K562 treated with DMSO at 1 percent for 24 hours (cell line): ENCODE measurements around the gene METTL25B. TPM values are rescaled to one million over a fixed set of nuclear protein-coding genes. Genes with fewer than 3 reads are reported as not detected.

Experiments used
- total RNA-seq: library from RNA; unstranded; fragments of 300-600 nt; gene quantifications from 2 replicates; pipeline ENCODE4 v1.2.3, GENCODE V29; 2022; ENCODE audit warnings: low read depth; ENCODE audit not compliant: insufficient read depth

METTL25B gene
- total RNA-seq = 72.0 and 76.3 TPM in 2 replicates

GRCh38 chr1:156727926-156728598, at the start of gene METTL25B:
Gene METTL25B, plus strand, starts transcription at chr1:156728469. Its CDS starts 636 bp downstream, at chr1:156729105.

GRCh38 chr1:156705321-156705917, 22.9 kb upstream of the METTL25B start, which contains the start of gene CRABP2:
Gene CRABP2, minus strand, starts transcription at chr1:156705583. Its CDS starts 137 bp downstream, at chr1:156705446.

GRCh38 chr1:156728599-156729462, 562 bp downstream of the METTL25B start, which contains the start of gene ISG20L2:
Gene ISG20L2, minus strand, starts transcription at chr1:156728766. Its CDS starts 1,114 bp downstream, at chr1:156727652.

GRCh38 chr1:156740741-156741480, 12.6 kb downstream of the METTL25B start, which contains the start of gene MRPL24:
Gene MRPL24, minus strand, starts transcription at chr1:156741088. Its CDS starts 2,384 bp downstream, at chr1:156738704.

GRCh38 chr1:156751451-156751756, 23.1 kb downstream of the METTL25B start, which contains the start of gene HDGF:
Gene HDGF, minus strand, starts transcription at chr1:156751675. Its CDS starts 246 bp downstream, at chr1:156751429.

GRCh38 chr1:156767101-156767878, 39.0 kb downstream of the METTL25B start, which contains the start of gene PRCC:
Gene PRCC, plus strand, starts transcription at chr1:156767535. Its CDS starts 237 bp downstream, at chr1:156767772.

Other genes with a start within 250 kb of the METTL25B start
- gene MEF2D, start 227.7 kb upstream of the METTL25B start, total RNA-seq = 12.9 and 13.0 TPM in 2 replicates
- gene IQGAP3, start 155.9 kb upstream of the METTL25B start, total RNA-seq = 25.8 and 26.3 TPM in 2 replicates
- not detected in 2 replicates for gene TTC24, start 148.7 kb upstream of the METTL25B start, total RNA-seq
- gene NAXE, start 136.7 kb upstream of the METTL25B start, total RNA-seq = 150 and 152 TPM in 2 replicates
- 14.5 and 15.0 TPM in 2 replicates for gene GPATCH4, start 127.0 kb upstream of the METTL25B start, total RNA-seq
- gene HAPLN2, start 109.1 kb upstream of the METTL25B start, total RNA-seq = 5.1 and 5.2 TPM in 2 replicates
- gene BCAN, start 86.4 kb upstream of the METTL25B start, total RNA-seq = 0.31 and 0.39 TPM in 2 replicates
- gene NES, start 51.1 kb upstream of the METTL25B start, total RNA-seq = 6.8 and 7.7 TPM in 2 replicates
- gene CRABP2, start 22.9 kb upstream of the METTL25B start, total RNA-seq = 2.5 and 4.2 TPM in 2 replicates
- gene ISG20L2, start 297 bp downstream of the METTL25B start, total RNA-seq = 35.3 and 37.3 TPM in 2 replicates
- 21.1 and 32.9 TPM in 2 replicates for gene MRPL24, start 12.6 kb downstream of the METTL25B start, total RNA-seq
- gene HDGF, start 23.2 kb downstream of the METTL25B start, total RNA-seq = 155 and 157 TPM in 2 replicates
- gene PRCC, start 39.1 kb downstream of the METTL25B start, total RNA-seq = 92.3 and 97.2 TPM in 2 replicates
- gene SH2D2A, start 88.4 kb downstream of the METTL25B start, total RNA-seq = 13.8 and 17.6 TPM in 2 replicates
- 0.45 and 0.51 TPM in 2 replicates for gene INSRR, start 130.6 kb downstream of the METTL25B start, total RNA-seq
- 18.2 and 25.6 TPM in 2 replicates for gene NTRK1, start 132.4 kb downstream of the METTL25B start, total RNA-seq
- 4.9 and 5.1 TPM in 2 replicates for gene PEAR1, start 165.2 kb downstream of the METTL25B start, total RNA-seq
- 0.32 and 0.36 TPM in 2 replicates for gene LRRC71, start 192.2 kb downstream of the METTL25B start, total RNA-seq